ENCODE results near the gene B9D1.

DNA sequence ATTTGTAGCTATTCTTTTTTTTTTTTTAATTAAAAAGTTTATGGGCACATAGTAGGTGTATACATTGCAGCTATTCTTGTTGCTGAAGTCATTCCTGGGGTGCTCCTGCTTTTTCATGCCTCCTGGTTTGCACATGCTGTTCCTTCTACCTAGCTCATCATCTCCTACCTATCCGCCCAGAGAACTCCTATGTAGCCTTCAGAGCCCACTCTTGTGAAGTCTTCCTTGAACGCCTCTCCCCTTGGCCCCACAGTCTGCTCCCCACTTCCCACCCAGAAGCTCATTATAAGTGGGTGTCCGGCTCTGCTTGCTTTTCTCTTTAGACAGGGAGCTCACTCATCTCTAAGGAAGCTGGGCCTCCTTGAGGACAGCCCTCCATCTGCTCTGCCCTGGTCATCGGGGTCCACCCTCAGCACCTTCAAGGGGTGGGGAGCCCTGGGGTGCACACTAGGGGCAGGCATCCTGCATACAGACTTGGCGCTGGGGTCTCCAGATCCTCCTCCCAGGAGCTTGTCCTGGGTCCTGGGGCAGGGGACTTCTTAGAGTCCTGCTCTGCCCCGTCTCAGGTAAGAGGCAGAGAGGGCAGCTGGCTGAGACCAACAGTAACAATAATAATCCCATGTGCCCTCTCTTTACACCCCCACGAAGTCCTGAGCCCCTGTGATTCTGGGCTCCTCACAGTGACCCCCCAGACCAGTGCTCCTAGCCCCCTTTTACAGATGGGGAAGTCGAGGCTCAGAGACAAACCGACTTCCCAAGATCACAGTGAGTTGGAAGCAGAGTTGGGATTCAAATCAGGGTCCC lies 3.5 kb upstream of the B9D1 start:
- TF ChIP-seq POLR2A (IDR thresholded peaks at IDR 0.05) = no peak
- TF ChIP-seq, protein P1, sequence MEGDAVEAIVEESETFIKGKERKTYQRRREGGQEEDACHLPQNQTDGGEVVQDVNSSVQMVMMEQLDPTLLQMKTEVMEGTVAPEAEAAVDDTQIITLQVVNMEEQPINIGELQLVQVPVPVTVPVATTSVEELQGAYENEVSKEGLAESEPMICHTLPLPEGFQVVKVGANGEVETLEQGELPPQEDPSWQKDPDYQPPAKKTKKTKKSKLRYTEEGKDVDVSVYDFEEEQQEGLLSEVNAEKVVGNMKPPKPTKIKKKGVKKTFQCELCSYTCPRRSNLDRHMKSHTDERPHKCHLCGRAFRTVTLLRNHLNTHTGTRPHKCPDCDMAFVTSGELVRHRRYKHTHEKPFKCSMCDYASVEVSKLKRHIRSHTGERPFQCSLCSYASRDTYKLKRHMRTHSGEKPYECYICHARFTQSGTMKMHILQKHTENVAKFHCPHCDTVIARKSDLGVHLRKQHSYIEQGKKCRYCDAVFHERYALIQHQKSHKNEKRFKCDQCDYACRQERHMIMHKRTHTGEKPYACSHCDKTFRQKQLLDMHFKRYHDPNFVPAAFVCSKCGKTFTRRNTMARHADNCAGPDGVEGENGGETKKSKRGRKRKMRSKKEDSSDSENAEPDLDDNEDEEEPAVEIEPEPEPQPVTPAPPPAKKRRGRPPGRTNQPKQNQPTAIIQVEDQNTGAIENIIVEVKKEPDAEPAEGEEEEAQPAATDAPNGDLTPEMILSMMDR (IDR thresholded peaks at IDR 0.05 in 4 of 5, conservative IDR thresholded peaks at IDR 0.05 in 1 of 5) = no peak
